Neural cell (in vitro differentiated cells): ENCODE results near the gene MYOF.

Experiments used
- TF ChIP-seq, protein P1 (sequence below): fragments of 450-650 bp; IDR thresholded peaks from 2 replicates; pipeline ENCODE4 v1.5.1; 2014; ENCODE audit warnings: antibody characterized with exemption, mild to moderate bottlenecking, moderate library complexity; ENCODE audit not compliant: poor library complexity, severe bottlenecking
- TF ChIP-seq, protein P2 (sequence below): IDR thresholded peaks from 2 replicates; pipeline ENCODE4 v1.6.1; 2012; ENCODE audit warnings: borderline replicate concordance

DNA sequence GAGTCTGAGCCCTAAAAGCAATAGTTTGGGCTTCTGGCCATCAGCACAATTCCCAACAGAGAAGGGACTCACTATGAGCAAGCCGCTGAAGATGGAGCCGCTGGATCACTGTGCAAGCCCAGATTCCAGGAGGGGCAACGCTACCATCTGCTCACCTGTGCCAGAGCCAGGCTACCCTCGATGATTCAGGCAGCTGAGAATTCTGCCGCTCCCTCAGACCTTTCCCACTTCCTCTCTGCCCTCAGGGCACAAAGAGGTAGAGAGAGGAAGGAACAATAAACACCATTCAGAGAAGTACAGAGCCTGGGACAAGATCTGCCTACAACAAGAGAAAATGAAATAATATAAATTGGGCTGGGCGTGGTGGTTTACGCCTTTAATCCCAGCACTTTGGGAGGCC, 98.1 kb downstream of the MYOF start:
- TF ChIP-seq, protein P1, sequence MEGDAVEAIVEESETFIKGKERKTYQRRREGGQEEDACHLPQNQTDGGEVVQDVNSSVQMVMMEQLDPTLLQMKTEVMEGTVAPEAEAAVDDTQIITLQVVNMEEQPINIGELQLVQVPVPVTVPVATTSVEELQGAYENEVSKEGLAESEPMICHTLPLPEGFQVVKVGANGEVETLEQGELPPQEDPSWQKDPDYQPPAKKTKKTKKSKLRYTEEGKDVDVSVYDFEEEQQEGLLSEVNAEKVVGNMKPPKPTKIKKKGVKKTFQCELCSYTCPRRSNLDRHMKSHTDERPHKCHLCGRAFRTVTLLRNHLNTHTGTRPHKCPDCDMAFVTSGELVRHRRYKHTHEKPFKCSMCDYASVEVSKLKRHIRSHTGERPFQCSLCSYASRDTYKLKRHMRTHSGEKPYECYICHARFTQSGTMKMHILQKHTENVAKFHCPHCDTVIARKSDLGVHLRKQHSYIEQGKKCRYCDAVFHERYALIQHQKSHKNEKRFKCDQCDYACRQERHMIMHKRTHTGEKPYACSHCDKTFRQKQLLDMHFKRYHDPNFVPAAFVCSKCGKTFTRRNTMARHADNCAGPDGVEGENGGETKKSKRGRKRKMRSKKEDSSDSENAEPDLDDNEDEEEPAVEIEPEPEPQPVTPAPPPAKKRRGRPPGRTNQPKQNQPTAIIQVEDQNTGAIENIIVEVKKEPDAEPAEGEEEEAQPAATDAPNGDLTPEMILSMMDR, result no peak
- TF ChIP-seq, protein P2, sequence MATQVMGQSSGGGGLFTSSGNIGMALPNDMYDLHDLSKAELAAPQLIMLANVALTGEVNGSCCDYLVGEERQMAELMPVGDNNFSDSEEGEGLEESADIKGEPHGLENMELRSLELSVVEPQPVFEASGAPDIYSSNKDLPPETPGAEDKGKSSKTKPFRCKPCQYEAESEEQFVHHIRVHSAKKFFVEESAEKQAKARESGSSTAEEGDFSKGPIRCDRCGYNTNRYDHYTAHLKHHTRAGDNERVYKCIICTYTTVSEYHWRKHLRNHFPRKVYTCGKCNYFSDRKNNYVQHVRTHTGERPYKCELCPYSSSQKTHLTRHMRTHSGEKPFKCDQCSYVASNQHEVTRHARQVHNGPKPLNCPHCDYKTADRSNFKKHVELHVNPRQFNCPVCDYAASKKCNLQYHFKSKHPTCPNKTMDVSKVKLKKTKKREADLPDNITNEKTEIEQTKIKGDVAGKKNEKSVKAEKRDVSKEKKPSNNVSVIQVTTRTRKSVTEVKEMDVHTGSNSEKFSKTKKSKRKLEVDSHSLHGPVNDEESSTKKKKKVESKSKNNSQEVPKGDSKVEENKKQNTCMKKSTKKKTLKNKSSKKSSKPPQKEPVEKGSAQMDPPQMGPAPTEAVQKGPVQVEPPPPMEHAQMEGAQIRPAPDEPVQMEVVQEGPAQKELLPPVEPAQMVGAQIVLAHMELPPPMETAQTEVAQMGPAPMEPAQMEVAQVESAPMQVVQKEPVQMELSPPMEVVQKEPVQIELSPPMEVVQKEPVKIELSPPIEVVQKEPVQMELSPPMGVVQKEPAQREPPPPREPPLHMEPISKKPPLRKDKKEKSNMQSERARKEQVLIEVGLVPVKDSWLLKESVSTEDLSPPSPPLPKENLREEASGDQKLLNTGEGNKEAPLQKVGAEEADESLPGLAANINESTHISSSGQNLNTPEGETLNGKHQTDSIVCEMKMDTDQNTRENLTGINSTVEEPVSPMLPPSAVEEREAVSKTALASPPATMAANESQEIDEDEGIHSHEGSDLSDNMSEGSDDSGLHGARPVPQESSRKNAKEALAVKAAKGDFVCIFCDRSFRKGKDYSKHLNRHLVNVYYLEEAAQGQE, result no peak
